ENCODE data around the gene UBA6. TPM values are rescaled to one million over a fixed set of nuclear protein-coding genes. Genes with fewer than 3 reads are reported as not detected.

Gene UBA6
- total and polyA plus RNA-seq, 9 donors: 7.4 to 51.7 (median 39.4) TPM

DNA sequence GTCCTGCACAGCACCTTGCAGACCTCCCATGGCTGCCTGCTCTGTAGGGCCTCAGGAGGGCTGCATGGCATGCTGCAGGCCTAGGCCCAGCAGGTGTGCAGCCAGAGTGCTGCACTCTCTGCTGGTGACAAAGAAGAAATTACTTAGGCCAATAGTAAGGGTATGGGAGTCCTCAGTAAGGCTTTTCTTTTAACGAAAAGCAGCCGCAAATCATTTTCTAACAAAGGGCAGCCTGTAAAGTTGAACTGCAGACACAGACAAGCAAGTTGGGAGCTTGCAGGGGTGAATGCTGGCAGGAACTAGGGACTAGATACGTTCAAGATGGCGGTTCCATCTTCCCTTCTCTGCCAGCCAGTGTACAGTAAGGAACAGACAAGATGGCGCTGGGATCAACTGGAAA lies 22.4 kb upstream of the UBA6 start:
- no peaks in the 10 kb centered on the region for H3K27me3 ChIP-seq

DNA sequence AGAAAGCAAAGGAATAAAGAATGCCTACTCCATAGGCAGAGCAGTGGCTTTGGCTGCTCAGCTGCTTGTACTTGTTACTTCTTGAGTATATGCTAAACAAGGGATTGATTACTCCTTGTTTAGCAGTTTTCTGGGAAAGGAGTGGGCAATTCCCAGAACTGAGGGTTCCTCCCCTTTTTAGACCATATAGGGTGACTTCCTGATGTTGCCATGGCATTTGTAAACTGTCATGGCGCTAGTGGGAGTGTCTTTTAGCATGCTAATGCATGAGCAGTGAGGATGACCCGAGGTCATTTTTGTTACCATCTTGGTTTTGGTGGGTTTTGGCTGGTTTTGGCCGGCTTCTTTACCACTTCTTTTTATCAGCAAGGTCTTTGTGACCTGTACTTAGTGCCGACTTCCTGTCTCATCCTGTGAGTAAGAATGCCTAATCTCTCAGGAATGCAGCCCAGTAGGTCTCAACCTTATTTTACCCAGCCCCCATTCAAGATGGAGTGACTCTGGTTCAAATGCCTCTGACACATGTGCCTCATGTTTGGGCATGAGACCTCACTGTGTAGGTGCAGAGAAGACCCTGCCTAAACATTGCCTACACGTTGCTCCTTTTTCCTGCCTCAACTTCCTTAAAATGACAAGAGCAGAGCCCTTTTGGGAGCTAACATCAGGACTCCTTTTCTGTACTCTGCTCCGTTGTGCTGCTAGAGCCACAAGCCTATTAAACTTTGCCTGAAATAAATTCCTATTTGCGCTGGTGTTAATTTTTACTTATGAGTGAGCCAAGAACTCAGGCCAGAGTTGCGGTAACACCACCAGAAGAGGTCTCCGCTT lies 21.0 kb upstream of the UBA6 start:
- Histone ChIP-seq H3K4me3 (no peak overlapping the region), H3K9me3 (no peaks in the 10 kb centered on the region), H3K27me3 (no peaks in the 10 kb centered on the region), H3K36me3 (no peaks in the 10 kb centered on the region), H3K4me1 (ENCODE audit: insufficient read depth) (no peaks in the 10 kb centered on the region), H3K27ac (no peak overlapping the region)
- intact Hi-C loops (cut with DNase I): no loop called here
- TF ChIP-seq, protein P1, sequence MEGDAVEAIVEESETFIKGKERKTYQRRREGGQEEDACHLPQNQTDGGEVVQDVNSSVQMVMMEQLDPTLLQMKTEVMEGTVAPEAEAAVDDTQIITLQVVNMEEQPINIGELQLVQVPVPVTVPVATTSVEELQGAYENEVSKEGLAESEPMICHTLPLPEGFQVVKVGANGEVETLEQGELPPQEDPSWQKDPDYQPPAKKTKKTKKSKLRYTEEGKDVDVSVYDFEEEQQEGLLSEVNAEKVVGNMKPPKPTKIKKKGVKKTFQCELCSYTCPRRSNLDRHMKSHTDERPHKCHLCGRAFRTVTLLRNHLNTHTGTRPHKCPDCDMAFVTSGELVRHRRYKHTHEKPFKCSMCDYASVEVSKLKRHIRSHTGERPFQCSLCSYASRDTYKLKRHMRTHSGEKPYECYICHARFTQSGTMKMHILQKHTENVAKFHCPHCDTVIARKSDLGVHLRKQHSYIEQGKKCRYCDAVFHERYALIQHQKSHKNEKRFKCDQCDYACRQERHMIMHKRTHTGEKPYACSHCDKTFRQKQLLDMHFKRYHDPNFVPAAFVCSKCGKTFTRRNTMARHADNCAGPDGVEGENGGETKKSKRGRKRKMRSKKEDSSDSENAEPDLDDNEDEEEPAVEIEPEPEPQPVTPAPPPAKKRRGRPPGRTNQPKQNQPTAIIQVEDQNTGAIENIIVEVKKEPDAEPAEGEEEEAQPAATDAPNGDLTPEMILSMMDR (IDR thresholded peaks at IDR 0.05): no peak
- no peak for TF ChIP-seq POLR2A (IDR thresholded peaks at IDR 0.05)
- no peak for TF ChIP-seq EP300 (IDR thresholded peaks at IDR 0.05)
- DNase-seq: no peak
- WGBS, 3 donors: 84 to 89% (median 87%) methylated on average over 9 of the region's 9 CpGs

More for the DNA sequence above, 22.4 kb upstream of the UBA6 start:
- no peak for TF ChIP-seq POLR2A (IDR thresholded peaks at IDR 0.05)
- no peak for TF ChIP-seq EP300 (IDR thresholded peaks at IDR 0.05)
- TF ChIP-seq, protein P1 (IDR thresholded peaks at IDR 0.05): no peak
- WGBS, 3 donors: 90 to 94% (median 93%) methylated on average over 5 of the region's 5 CpGs
- DNase-seq: no peak
- no peaks in the 10 kb centered on the region for H3K9me3 ChIP-seq
- no peak overlapping the region for H3K4me3 ChIP-seq
- H3K36me3 ChIP-seq: no peaks in the 10 kb centered on the region
- intact Hi-C loops (cut with DNase I): no loop called here
- H3K27ac ChIP-seq: no peak overlapping the region
- H3K4me1 ChIP-seq (ENCODE audit: insufficient read depth): no peaks in the 10 kb centered on the region

DNA sequence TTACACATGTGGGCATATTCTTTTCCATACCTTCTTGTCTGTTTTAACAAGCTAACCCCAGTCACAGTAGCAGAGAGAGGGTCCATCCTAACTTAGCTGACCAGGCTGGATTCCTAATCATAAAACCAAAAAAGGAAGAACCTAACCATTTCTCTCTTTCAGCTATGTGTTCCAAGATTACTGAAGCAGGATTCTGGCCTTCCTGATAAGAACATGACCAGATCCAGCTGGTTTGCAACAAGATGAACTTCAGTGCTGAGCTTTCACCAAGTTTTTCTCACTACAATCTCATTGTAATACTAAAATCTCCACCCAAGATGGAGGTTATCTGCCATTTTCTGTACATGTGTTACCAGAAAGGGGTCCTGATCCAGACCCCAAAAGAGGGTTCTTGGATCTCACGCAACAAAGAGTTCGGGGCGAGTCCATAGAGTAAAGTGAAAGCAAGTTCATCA lies 20.4 kb upstream of the UBA6 start:
- Histone ChIP-seq H3K4me1 (ENCODE audit: insufficient read depth) (no peaks in the 10 kb centered on the region), H3K27me3 (no peaks in the 10 kb centered on the region), H3K27ac (no peak overlapping the region), H3K4me3 (no peak overlapping the region), H3K9me3 (no peaks in the 10 kb centered on the region), H3K36me3 (no peaks in the 10 kb centered on the region)
- WGBS, 3 donors: 97 to 98% (median 97%) methylated on average over 3 of the region's 3 CpGs
- intact Hi-C loops (cut with DNase I): no loop called here
- no peak for TF ChIP-seq EP300 (IDR thresholded peaks at IDR 0.05)
- TF ChIP-seq, protein P1 (IDR thresholded peaks at IDR 0.05): no peak
- no peak for TF ChIP-seq POLR2A (IDR thresholded peaks at IDR 0.05)
- no peak for DNase-seq

DNA sequence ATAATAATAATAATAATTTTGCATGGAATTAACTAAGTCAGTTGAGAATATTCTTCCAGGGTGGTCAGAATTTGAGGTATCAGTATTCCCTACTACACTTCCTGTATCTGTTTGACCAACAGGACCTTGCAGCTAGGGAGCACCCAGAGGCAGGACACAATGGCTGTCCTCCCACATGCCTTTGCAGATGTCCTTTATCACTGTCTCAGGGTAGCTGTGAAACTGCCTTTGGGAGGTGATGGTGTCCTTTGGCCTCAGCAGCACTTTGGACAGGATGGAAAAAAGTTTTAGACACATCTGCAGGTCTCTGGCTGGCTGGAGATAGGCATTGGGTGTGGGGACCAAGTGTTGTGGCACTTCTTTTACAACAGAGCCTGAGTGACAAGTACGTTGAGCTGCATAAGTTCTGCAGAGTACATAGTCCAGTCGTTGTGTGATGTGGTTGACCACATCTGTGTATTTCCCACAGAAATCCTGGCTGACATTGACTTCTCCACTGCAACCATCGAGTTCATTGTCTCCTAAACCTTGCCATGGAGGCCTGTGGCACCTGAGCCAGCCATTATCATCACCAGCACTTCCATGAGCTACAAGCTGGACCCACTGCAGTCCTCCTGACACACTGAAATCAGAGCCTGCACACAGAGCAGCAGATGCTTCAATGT lies 19.1 kb upstream of the UBA6 start:
- TF ChIP-seq EP300 (IDR thresholded peaks at IDR 0.05) (no peak), POLR2A (IDR thresholded peaks at IDR 0.05) (no peak)
- TF ChIP-seq, protein P1 (IDR thresholded peaks at IDR 0.05): no peak
- Histone ChIP-seq H3K36me3 (no peaks in the 10 kb centered on the region), H3K4me3 (no peak overlapping the region), H3K4me1 (ENCODE audit: insufficient read depth) (no peaks in the 10 kb centered on the region), H3K27me3 (no peaks in the 10 kb centered on the region), H3K9me3 (no peaks in the 10 kb centered on the region), H3K27ac (no peak overlapping the region)
- 93 to 99% (median 94%) methylated on average over 3 of the region's 3 CpGs for WGBS, 3 donors
- intact Hi-C loops (cut with DNase I): no loop called here
- DNase-seq: no peak

Data from ovary (tissue), 9 donors.